Measurements from ENCODE around the gene PKNOX1.
"Not testable (repeated sequence)": the region's sequence is repeated elsewhere in the genome, so short reads cannot be mapped to it uniquely, and the experiment has no call there.

Gene PKNOX1

DNA sequence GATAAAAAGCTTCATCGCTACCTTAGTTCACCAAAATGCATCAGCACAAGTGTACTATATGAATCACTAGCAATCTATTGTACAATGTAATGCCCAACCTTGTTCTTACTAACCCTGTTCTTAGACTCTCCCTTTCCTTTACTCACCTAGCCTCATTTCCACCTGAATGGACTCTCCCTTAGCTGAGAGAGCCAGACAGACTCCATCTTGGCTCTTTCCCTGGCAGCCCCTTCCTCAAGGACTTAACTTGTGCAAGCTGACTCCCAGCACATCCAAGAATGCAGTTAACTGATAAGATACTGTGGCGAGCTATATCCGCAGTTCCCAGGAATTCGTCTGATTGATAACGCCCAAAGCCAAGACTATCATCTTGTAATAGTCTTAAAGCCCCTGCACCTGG is 38.0 kb upstream of the PKNOX1 start:
- H3K4me3 ChIP-seq (ENCODE audit: insufficient read length, low read depth); H3K36me3 ChIP-seq (ENCODE audit: insufficient read depth, insufficient read length, low read length); H3K27me3 ChIP-seq (ENCODE audit: insufficient read depth, insufficient read length); H3K9me3 ChIP-seq (ENCODE audit: insufficient read depth, low read length); H3K9ac ChIP-seq (ENCODE audit: insufficient read length, low read depth); DNase-seq (ENCODE audit: low read depth, low spot score): not testable (repeated sequence)
- H3K4me1 ChIP-seq (ENCODE audit: insufficient read depth, insufficient read length), result peaks cover 13% of the 10 kb centered on the region
- TF ChIP-seq YY1 (IDR thresholded peaks at IDR 0.05; ENCODE audit: insufficient read depth, insufficient read length), result peak; percentile 25

- not testable (repeated sequence) for DNase-seq (ENCODE audit: low read depth, low spot score); H3K4me3 ChIP-seq (ENCODE audit: insufficient read length, low read depth); H3K27me3 ChIP-seq (ENCODE audit: insufficient read depth, insufficient read length); H3K36me3 ChIP-seq (ENCODE audit: insufficient read depth, insufficient read length, low read length); H3K9me3 ChIP-seq (ENCODE audit: insufficient read depth, low read length); H3K4me1 ChIP-seq (ENCODE audit: insufficient read depth, insufficient read length)
- H3K9ac ChIP-seq (ENCODE audit: insufficient read length, low read depth), result peak overlapping the region; percentile 62
Measured at GRCh38 chr21:42937034-42937940, 37.1 kb upstream of the PKNOX1 start.

- Histone ChIP-seq H3K4me1 (ENCODE audit: insufficient read depth, insufficient read length) (peaks cover 7% of the 10 kb centered on the region), H3K36me3 (ENCODE audit: insufficient read depth, insufficient read length, low read length) (peaks cover 6% of the 10 kb centered on the region), H3K27me3 (ENCODE audit: insufficient read depth, insufficient read length) (no peaks in the 10 kb centered on the region), H3K4me3 (ENCODE audit: insufficient read length, low read depth) (no peak overlapping the region), H3K9me3 (ENCODE audit: insufficient read depth, low read length) (peaks cover 10% of the 10 kb centered on the region; the same call in 1 of the 2 replicates), H3K9ac (ENCODE audit: insufficient read length, low read depth) (no peak overlapping the region)
- no peak for TF ChIP-seq ZNF274 (IDR thresholded peaks at IDR 0.05; ENCODE audit: low read depth, low read length)
- TF ChIP-seq SUZ12 (IDR thresholded peaks at IDR 0.05; ENCODE audit: extremely low read depth, insufficient read depth, insufficient read length), result no peak
- no peak for TF ChIP-seq YY1 (IDR thresholded peaks at IDR 0.05; ENCODE audit: insufficient read depth, insufficient read length)
- DNase-seq (ENCODE audit: low read depth, low spot score), result no peak
Measured at GRCh38 chr21:42937960-42938605, 36.3 kb upstream of the PKNOX1 start.

DNA sequence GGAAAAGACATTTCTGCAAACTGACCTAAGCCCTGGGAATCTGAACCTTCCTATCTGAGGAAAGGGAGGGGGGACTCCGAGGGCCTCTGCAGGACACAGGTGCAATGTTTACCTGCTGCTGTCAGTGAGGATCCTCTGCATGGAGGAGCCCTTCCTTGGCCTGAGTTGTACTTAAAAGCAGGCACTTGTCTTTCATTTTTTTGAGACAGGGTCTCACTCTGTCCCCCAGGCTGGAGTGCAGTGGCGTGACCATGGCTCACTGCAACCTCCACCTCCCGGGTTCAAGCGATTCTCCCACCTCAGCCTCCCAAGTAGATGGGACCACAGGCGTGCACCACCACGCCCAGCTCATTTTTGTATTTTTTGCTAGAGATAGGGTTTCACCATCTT is 35.8 kb upstream of the PKNOX1 start:
- not testable (repeated sequence) for H3K36me3 ChIP-seq (ENCODE audit: insufficient read depth, insufficient read length, low read length); H3K9ac ChIP-seq (ENCODE audit: insufficient read length, low read depth); DNase-seq (ENCODE audit: low read depth, low spot score); H3K4me3 ChIP-seq (ENCODE audit: insufficient read length, low read depth); H3K27me3 ChIP-seq (ENCODE audit: insufficient read depth, insufficient read length); H3K4me1 ChIP-seq (ENCODE audit: insufficient read depth, insufficient read length)
- peaks cover 11% of the 10 kb centered on the region; the same call in 1 of the 2 replicates for H3K9me3 ChIP-seq (ENCODE audit: insufficient read depth, low read length)

- H3K4me1 ChIP-seq (ENCODE audit: insufficient read depth, insufficient read length), result peaks cover 7% of the 10 kb centered on the region
- H3K4me3 ChIP-seq (ENCODE audit: insufficient read length, low read depth), result no peak overlapping the region
- TF ChIP-seq SUZ12 (IDR thresholded peaks at IDR 0.05; ENCODE audit: extremely low read depth, insufficient read depth, insufficient read length) (no peak), ZNF274 (IDR thresholded peaks at IDR 0.05; ENCODE audit: low read depth, low read length) (no peak), YY1 (IDR thresholded peaks at IDR 0.05; ENCODE audit: insufficient read depth, insufficient read length) (no peak)
- no peaks in the 10 kb centered on the region for H3K27me3 ChIP-seq (ENCODE audit: insufficient read depth, insufficient read length)
- H3K9me3 ChIP-seq (ENCODE audit: insufficient read depth, low read length), result peaks cover 11% of the 10 kb centered on the region; the same call in 1 of the 2 replicates
- H3K36me3 ChIP-seq (ENCODE audit: insufficient read depth, insufficient read length, low read length), result peaks cover 6% of the 10 kb centered on the region
- no peak for DNase-seq (ENCODE audit: low read depth, low spot score)
- peak overlapping the region; percentile 1 for H3K9ac ChIP-seq (ENCODE audit: insufficient read length, low read depth)
Measured at GRCh38 chr21:42939582-42940413, 34.6 kb upstream of the PKNOX1 start.

- Histone ChIP-seq H3K9ac (ENCODE audit: insufficient read length, low read depth) (no peak overlapping the region), H3K4me3 (ENCODE audit: insufficient read length, low read depth) (no peak overlapping the region), H3K9me3 (ENCODE audit: insufficient read depth, low read length) (peaks cover 11% of the 10 kb centered on the region; the same call in 1 of the 2 replicates), H3K4me1 (ENCODE audit: insufficient read depth, insufficient read length) (peaks cover 7% of the 10 kb centered on the region), H3K27me3 (ENCODE audit: insufficient read depth, insufficient read length) (no peaks in the 10 kb centered on the region), H3K36me3 (ENCODE audit: insufficient read depth, insufficient read length, low read length) (peaks cover 6% of the 10 kb centered on the region)
- TF ChIP-seq SUZ12 (IDR thresholded peaks at IDR 0.05; ENCODE audit: extremely low read depth, insufficient read depth, insufficient read length), result no peak
- TF ChIP-seq ZNF274 (IDR thresholded peaks at IDR 0.05; ENCODE audit: low read depth, low read length), result no peak
- TF ChIP-seq YY1 (IDR thresholded peaks at IDR 0.05; ENCODE audit: insufficient read depth, insufficient read length), result no peak
- no peak for DNase-seq (ENCODE audit: low read depth, low spot score)
Measured at GRCh38 chr21:42941696-42942085, 32.7 kb upstream of the PKNOX1 start.

- H3K36me3 ChIP-seq (ENCODE audit: insufficient read depth, insufficient read length, low read length), result peaks cover 6% of the 10 kb centered on the region
- no peak for TF ChIP-seq YY1 (IDR thresholded peaks at IDR 0.05; ENCODE audit: insufficient read depth, insufficient read length)
- no peak for TF ChIP-seq ZNF274 (IDR thresholded peaks at IDR 0.05; ENCODE audit: low read depth, low read length)
- TF ChIP-seq SUZ12 (IDR thresholded peaks at IDR 0.05; ENCODE audit: extremely low read depth, insufficient read depth, insufficient read length), result no peak
- DNase-seq (ENCODE audit: low read depth, low spot score), result no peak
- no peaks in the 10 kb centered on the region for H3K27me3 ChIP-seq (ENCODE audit: insufficient read depth, insufficient read length)
- H3K9me3 ChIP-seq (ENCODE audit: insufficient read depth, low read length), result peaks cover 11% of the 10 kb centered on the region; the same call in 1 of the 2 replicates
- H3K4me1 ChIP-seq (ENCODE audit: insufficient read depth, insufficient read length), result peaks cover 7% of the 10 kb centered on the region
- no peak overlapping the region for H3K9ac ChIP-seq (ENCODE audit: insufficient read length, low read depth)
- no peak overlapping the region for H3K4me3 ChIP-seq (ENCODE audit: insufficient read length, low read depth)
Measured at GRCh38 chr21:42942244-42942643, 32.1 kb upstream of the PKNOX1 start.

GRCh38 chr21:42949094-42949755 is 25.1 kb upstream of the PKNOX1 start:
- not testable (repeated sequence) for H3K4me3 ChIP-seq (ENCODE audit: insufficient read length, low read depth); H3K9ac ChIP-seq (ENCODE audit: insufficient read length, low read depth); H3K36me3 ChIP-seq (ENCODE audit: insufficient read depth, insufficient read length, low read length); H3K27me3 ChIP-seq (ENCODE audit: insufficient read depth, insufficient read length); H3K4me1 ChIP-seq (ENCODE audit: insufficient read depth, insufficient read length); DNase-seq (ENCODE audit: low read depth, low spot score)
- H3K9me3 ChIP-seq (ENCODE audit: insufficient read depth, low read length), result peaks cover 13% of the 10 kb centered on the region; the same call in 1 of the 2 replicates

- not testable (repeated sequence) for H3K27me3 ChIP-seq (ENCODE audit: insufficient read depth, insufficient read length); H3K36me3 ChIP-seq (ENCODE audit: insufficient read depth, insufficient read length, low read length); H3K9ac ChIP-seq (ENCODE audit: insufficient read length, low read depth); H3K4me3 ChIP-seq (ENCODE audit: insufficient read length, low read depth); H3K4me1 ChIP-seq (ENCODE audit: insufficient read depth, insufficient read length); DNase-seq (ENCODE audit: low read depth, low spot score)
- H3K9me3 ChIP-seq (ENCODE audit: insufficient read depth, low read length), result peaks cover 32% of the 10 kb centered on the region; the same call in 1 of the 2 replicates
Measured at GRCh38 chr21:42951193-42951592, 23.2 kb upstream of the PKNOX1 start.

Data from NT2/D1 (cell line).